Left lobe of liver (tissue), 2 donors: ENCODE measurements around the gene CLIP1. TPM values are rescaled to one million over a fixed set of nuclear protein-coding genes. Genes with fewer than 3 reads are reported as not detected.
"Not testable (repeated sequence)": the region's sequence is repeated elsewhere in the genome, so short reads cannot be mapped to it uniquely, and the experiment has no call there.

Source experiments
- ATAC-seq: fragments of 200-7000 bp; cut with Tn5 transposase; one replicate; pipeline ENCODE4 v1.9.1; 2020; ENCODE audit warnings: mild to moderate bottlenecking, moderate library complexity
- DNase-seq: peaks from one replicate; pipeline ENCODE4 v3.0.0-alpha.2; 2020; ENCODE audit warnings: low spot score
- total RNA-seq: library from RNA; stranded (reverse); gene quantifications from one replicate; pipeline ENCODE4 v1.2.1, GENCODE V29; 2021
- donor health status: DM: no; HTN: no; CAD: no; lungs with moderate emphysema.
- donor health status: DM: no; HTN: yes; CAD: no.

CLIP1 gene
- total RNA-seq, 1 donor from 2014 or later, result 38.9 TPM

DNA sequence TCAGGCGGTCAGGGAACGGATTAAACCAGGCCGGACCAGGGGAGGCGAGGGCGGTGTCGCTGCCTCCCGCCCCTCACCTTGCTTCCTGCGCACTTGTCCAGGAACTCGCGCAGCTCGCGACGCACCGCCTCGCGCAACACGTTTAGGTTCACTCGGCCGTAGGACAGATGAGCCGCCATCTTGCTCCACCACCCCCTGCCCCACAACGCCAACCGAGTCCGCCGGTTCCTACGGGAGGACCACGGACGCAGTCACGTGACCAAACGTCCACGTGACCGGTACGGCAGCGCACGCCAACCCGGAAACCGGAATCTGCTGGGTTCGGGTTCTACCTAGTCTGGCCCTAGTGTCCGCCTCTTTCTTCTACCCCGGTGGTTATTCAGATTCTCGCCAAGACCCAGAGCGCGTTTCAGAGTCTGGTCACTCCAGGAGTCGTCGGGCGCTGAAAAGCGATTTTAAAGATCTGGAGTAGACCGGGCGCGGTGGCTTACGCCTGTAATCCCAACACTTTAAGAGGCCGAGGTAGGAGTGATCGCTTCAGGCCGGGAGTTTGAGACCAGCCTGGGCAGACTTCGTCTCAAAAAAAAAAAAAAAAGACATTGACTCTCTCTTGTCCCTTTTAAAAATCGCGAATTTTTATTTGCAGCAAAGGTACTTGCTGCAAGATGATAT lies 156.1 kb downstream of the CLIP1 start, which contains the start of gene VPS33A:
Gene VPS33A, minus strand, starts transcription at position 265 of the 672 bp plus-strand sequence. Its CDS starts 86 bp downstream, at position 179.
- ATAC-seq (peak; percentile 94), DNase-seq (peak; percentile 98)

- no peak for DNase-seq
- peak; percentile 57 for ATAC-seq
These were observed 156.6 kb downstream of the CLIP1 start for GRCh38 chr12:122265886-122266229.

DNA sequence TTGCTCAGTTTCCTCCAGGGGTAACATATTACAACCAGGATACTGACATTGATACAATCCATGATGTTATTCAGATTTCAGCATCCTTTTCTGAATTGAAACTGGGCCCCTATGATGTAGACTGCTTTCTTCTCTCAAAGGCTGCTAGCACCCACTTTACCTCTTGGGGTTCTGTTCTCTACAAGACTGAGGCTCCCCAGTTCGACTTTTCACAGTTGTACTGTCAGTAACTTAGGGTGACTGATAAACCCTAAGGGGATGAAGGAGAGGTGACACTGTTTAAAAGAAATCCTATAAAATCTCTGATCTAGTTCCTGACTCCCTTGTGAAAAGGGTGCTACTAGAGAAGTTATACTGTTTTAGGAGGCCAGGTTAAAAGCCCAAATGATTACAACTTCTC lies 157.0 kb downstream of the CLIP1 start:
- ATAC-seq (no peak), DNase-seq (no peak)

DNA sequence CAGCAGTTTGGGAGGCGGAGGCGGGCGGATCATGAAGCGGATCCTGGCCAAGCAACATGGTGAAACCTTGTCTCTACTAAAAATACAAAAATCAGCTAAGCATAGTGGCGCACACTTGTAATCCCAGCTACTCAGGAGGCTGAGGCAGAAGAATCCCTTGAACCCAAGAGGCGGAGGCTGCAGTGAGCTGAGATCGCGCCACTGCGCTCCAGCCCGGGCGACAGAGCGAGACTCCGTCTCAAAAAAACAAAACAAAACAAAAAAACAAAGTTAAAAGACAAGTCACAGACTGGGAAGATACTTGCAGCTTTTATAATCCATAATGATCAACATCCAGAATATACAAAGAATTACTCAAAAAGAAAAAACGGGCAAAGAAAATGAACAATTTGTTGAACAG lies 161.7 kb downstream of the CLIP1 start:
- ATAC-seq, DNase-seq: not testable (repeated sequence)

DNA sequence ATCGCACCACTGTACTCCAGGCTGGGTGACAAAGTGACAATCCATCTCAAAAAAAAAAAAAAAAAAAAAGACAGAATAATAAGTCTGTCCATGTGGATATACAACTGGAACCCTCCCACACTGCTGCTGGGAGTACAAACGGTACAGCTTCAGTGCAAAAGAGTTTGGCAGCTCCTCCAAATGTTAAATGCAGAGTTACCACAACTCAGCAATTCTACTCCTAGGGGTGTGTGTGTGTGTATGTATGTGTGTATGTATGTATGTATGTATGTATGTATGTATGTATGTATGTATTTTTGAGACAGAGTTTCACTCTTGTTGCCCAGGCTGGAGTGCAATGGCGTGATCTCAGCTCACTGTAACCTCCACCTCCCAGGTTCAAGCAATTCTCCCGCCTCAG lies 163.5 kb downstream of the CLIP1 start:
- ATAC-seq, result not testable (repeated sequence)

DNA sequence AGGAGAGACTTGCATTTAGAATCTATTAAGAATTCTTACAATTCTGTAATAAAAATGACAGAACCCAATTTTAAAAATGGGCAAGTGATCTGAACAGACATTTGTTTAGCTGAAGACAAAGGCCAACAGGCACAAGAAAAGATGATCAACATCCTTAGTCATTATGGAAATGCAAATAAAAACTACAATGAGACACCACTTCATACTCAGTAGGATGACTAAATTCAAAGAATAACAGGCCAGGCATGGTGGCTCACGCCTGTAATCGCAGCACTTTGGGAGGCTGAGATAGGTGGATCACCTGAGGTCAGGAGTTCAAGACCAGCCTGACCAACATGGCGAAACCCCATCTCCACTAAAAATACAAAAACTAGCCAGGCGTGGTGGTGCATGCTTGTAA lies 164.0 kb downstream of the CLIP1 start:
- DNase-seq, ATAC-seq: not testable (repeated sequence)

More for the DNA sequence above, 163.5 kb downstream of the CLIP1 start:
- not testable (repeated sequence) for DNase-seq

- DNase-seq, result no peak
- no peak for ATAC-seq
These were observed 171.9 kb downstream of the CLIP1 start for GRCh38 chr12:122250536-122250935.

- no peak for ATAC-seq
- no peak for DNase-seq
These were observed 172.4 kb downstream of the CLIP1 start for GRCh38 chr12:122250047-122250446.

GRCh38 chr12:122245553-122245952 lies 176.9 kb downstream of the CLIP1 start:
- ATAC-seq (no peak), DNase-seq (no peak)

DNA sequence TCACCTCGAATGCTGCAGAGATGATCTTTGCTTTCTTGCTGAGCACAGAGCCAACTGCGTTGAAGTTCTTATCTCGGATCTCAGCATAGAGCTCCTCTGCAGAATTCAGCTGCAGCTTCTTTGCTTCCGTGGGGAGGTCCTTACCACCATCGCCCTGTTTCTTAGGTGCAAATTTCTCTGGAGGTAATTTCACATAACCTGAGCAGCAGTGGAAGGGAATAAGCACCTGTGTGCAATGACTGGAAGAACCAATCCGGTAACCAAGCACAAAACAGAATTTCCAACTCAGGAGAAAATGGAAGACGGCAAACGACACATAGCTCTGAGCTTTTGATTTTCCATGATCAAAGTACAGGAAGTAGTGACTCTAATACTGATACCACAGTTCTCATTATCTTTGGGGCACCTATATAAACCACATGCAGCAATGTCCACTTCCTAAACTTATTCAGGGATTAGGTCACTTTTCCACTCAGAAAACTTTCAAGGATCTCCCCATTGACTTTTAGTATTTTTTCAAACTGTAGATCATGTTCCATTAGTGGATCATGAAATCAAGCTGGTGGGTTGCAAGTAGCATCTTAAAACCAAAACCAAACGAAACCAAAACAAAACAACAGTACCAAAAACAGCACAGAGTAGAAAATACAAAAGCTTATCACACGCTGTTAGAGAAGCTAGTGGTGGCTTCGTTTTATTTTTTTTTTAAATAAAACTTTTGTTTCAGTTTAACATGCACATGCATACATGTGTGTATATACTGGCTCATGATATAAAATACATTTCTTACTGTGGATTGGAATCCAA lies 177.7 kb downstream of the CLIP1 start:
- no peak for ATAC-seq
- no peak for DNase-seq

DNA sequence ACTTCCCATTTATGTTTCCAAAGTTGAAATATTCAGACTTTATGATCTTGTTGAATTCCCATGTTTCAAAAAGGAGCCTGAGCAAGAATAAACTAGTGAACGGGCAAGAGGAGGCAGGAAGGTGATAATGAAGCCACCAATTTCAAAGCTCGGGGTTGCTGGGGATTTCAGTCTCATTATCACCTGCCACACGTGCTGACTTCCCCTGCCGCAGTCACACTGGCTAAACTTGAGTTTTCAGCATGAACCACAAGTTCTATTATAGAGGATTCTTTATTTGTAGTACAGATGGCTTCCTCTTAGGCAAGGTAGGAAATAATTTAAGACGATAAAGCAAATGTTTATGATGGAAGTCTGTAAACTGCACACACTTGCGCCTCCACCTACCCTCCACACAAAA lies 178.5 kb downstream of the CLIP1 start:
- ATAC-seq (no peak), DNase-seq (no peak)

- ATAC-seq, result no peak
- no peak for DNase-seq
These were observed 183.6 kb downstream of the CLIP1 start for GRCh38 chr12:122238861-122239260.

GRCh38 chr12:122235741-122236140 lies 186.7 kb downstream of the CLIP1 start:
- ATAC-seq (peak; percentile 94), DNase-seq (no peak)

- ATAC-seq, result no peak
- DNase-seq, result no peak
These were observed 189.8 kb downstream of the CLIP1 start for GRCh38 chr12:122232691-122233090.

DNA sequence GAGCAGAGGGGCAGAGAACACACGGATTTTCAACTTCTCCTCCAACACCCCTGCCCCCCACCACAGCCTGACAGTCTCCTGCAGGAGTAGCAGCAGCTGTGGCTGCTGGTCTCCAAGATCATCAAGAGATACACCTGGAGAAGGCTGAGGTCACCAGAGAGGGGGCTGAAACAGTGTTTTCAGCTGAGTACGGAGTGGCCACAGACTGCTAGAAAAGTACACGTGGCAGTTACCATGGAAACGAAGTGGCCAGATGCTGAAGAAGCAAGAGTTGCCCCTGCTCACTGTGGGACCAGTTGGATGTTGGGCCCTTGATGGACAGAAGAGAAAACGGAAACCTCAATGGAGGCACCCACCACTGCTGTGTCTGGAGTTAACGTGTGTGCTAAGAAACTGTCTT lies 191.7 kb downstream of the CLIP1 start:
- ATAC-seq (no peak), DNase-seq (no peak)

GRCh38 chr12:122228092-122228491 lies 194.4 kb downstream of the CLIP1 start:
- ATAC-seq, result no peak
- DNase-seq, result no peak

- no peak for DNase-seq
- no peak for ATAC-seq
These were observed 195.1 kb downstream of the CLIP1 start for GRCh38 chr12:122227341-122227740.

GRCh38 chr12:122226366-122227125 lies 195.9 kb downstream of the CLIP1 start:
- ATAC-seq, result no peak
- DNase-seq, result no peak

- ATAC-seq (peak; percentile 93), DNase-seq (peak; percentile 100)
These were observed 196.6 kb downstream of the CLIP1 start, which contains the start of gene DIABLO for GRCh38 chr12:122225683-122226365. TSS of gene DIABLO (minus strand) at chr12:122226052. CDS start at chr12:122226014, 38 bp downstream.
